ENCODE data around the gene TBC1D22A. TPM values are rescaled to one million over a fixed set of nuclear protein-coding genes. Genes with fewer than 3 reads are reported as not detected.
A peak's percentile ranks its signal among the peaks of the same experiment; 100 is the strongest.

TBC1D22A gene
- total RNA-seq, 1 donor from 2014 or later, result 10.6 TPM

DNA sequence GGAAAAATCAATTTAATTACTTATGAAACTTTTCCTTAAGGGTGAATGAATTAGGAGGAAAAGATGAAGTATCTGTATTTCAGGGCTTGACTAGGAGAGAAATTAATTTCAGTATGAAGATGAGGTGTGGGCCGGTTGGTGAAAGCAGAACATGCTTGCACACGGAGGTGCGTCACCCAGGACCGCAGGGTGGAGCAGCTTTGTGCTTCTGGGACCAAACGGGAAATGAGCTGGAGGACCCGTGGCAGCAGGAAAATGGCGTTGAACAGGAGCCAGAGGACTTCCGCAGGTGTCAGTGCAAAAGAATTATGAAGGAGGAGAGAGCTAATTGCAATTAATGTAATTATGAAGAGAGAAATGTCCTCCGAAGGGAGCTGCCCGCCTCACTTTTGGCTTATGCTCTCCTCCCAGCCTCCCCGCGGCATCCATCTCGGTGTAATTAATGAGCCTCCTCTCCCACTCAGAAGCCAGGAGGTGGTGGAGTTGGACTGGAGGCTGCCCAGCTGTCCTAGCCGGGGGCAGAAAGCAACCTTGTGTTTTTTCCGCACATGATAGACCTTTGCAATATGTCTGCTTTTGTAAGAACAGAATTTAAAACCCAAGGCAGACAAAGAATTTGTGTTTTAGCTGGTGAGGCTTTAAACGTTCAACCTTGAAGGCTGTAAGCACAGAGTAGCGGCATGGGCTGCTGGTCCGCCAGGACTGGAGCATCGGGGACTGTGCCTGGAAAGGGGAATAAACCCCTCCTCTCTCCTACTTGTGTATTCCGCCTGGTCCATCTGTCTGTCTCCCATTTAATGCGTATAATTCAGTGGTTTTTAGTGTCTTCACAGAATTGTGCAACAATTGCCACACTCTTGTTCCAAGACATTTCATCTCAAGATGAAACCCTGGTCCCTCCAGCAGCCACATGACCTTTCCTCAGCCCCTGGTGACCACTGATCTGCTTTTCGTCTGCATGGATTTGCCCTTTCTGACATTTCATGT lies 180.6 kb downstream of the TBC1D22A start:
- H3K27me3 ChIP-seq, result no peaks in the 10 kb centered on the region
- Mint-ChIP-seq H3K4me3 (no peak overlapping the region), H3K27me3 (ENCODE audit: insufficient read depth, low read depth) (peaks cover 3% of the 10 kb centered on the region), H3K36me3 (peaks cover 10% of the 10 kb centered on the region), H3K9me3 (peaks cover 3% of the 10 kb centered on the region), H3K4me1 (peaks cover 15% of the 10 kb centered on the region), H3K27ac (peak overlapping the region; percentile 17)
- DNase-seq (ENCODE audit: low spot score), result no peak
- H3K36me3 ChIP-seq, result no peaks in the 10 kb centered on the region
- no peaks in the 10 kb centered on the region for H3F3A ChIP-seq (ENCODE audit: low read depth)
- no peak overlapping the region for H3K4me3 ChIP-seq
- TF ChIP-seq EZH2phosphoT487 (IDR thresholded peaks at IDR 0.05) (no peak), EZH2 (IDR thresholded peaks at IDR 0.05) (no peak)
- TF ChIP-seq, protein P1, sequence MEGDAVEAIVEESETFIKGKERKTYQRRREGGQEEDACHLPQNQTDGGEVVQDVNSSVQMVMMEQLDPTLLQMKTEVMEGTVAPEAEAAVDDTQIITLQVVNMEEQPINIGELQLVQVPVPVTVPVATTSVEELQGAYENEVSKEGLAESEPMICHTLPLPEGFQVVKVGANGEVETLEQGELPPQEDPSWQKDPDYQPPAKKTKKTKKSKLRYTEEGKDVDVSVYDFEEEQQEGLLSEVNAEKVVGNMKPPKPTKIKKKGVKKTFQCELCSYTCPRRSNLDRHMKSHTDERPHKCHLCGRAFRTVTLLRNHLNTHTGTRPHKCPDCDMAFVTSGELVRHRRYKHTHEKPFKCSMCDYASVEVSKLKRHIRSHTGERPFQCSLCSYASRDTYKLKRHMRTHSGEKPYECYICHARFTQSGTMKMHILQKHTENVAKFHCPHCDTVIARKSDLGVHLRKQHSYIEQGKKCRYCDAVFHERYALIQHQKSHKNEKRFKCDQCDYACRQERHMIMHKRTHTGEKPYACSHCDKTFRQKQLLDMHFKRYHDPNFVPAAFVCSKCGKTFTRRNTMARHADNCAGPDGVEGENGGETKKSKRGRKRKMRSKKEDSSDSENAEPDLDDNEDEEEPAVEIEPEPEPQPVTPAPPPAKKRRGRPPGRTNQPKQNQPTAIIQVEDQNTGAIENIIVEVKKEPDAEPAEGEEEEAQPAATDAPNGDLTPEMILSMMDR (IDR thresholded peaks at IDR 0.05), result no peak
- no peaks in the 10 kb centered on the region for H3K9me3 ChIP-seq (ENCODE audit: low read depth)
- H2AFZ ChIP-seq (replicated peaks), result no peak overlapping the region
- no peaks in the 10 kb centered on the region for H3K79me2 ChIP-seq (ENCODE audit: low read depth)
- H3K4me1 ChIP-seq, result peaks cover 7% of the 10 kb centered on the region
- H3K27ac ChIP-seq, result no peak overlapping the region
- H3K4me2 ChIP-seq, result no peak overlapping the region
- H3K9ac ChIP-seq, result no peak overlapping the region
- H4K20me1 ChIP-seq (ENCODE audit: low read depth), result no peaks in the 10 kb centered on the region

- H3K4me3 Mint-ChIP-seq, result no peak overlapping the region
- no peak for DNase-seq (ENCODE audit: low spot score)
- H3K9ac ChIP-seq, result no peak overlapping the region
Measured at GRCh38 chr22:46945481-46945880, 183.0 kb downstream of the TBC1D22A start.

DNA sequence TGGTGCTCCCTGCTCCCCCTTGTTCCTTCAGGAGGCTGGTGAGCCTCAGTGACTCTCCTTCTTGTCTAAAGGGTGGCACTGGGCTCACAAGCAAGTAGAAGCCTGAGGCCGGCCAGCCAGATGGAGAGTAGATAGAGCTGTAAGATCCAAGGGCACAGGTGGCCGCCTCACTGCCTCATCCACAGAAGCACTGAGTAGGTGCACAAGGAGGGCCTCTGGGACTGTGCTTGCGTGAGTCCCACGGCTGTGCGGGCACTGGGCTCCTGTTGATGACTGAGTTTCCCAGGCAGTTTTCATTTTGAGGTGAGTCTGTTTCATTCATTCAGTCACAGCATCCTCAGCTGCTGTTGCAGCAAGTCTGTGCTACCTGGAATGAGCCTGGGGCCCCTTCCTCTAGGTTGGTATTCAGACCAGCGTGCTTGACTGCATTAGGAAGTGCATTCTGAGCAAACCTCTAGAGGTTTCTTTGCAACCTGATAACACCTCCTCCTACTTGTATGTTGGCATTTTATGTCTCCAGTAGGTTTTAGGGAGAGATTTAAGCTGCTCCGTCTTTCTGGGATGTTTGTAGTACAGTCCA lies 184.0 kb downstream of the TBC1D22A start:
- Histone ChIP-seq H3K4me2 (no peak overlapping the region), H3K9ac (no peak overlapping the region), H3K27ac (no peak overlapping the region), H4K20me1 (ENCODE audit: low read depth) (no peaks in the 10 kb centered on the region), H3K79me2 (ENCODE audit: low read depth) (no peaks in the 10 kb centered on the region), H3K4me1 (peaks cover 10% of the 10 kb centered on the region), H3K36me3 (no peaks in the 10 kb centered on the region), H3K27me3 (no peaks in the 10 kb centered on the region), H3K4me3 (no peak overlapping the region), H3K9me3 (ENCODE audit: low read depth) (no peaks in the 10 kb centered on the region), H2AFZ (replicated peaks) (no peak overlapping the region), H3F3A (ENCODE audit: low read depth) (no peaks in the 10 kb centered on the region)
- Mint-ChIP-seq H3K4me3 (no peak overlapping the region), H3K9me3 (peaks cover 3% of the 10 kb centered on the region), H3K36me3 (peaks cover 22% of the 10 kb centered on the region), H3K4me1 (peaks cover 24% of the 10 kb centered on the region), H3K27me3 (ENCODE audit: insufficient read depth, low read depth) (peaks cover 3% of the 10 kb centered on the region), H3K27ac (peak overlapping the region; percentile 83)
- no peak for DNase-seq (ENCODE audit: low spot score)
- TF ChIP-seq, protein P1 (IDR thresholded peaks at IDR 0.05), result no peak
- no peak for TF ChIP-seq EZH2phosphoT487 (IDR thresholded peaks at IDR 0.05)
- no peak for TF ChIP-seq EZH2 (IDR thresholded peaks at IDR 0.05)

More at GRCh38 chr22:46945481-46945880, 183.0 kb downstream of the TBC1D22A start:
- Histone ChIP-seq H4K20me1 (ENCODE audit: low read depth) (no peaks in the 10 kb centered on the region), H3K4me2 (no peak overlapping the region), H2AFZ (replicated peaks) (no peak overlapping the region), H3K79me2 (ENCODE audit: low read depth) (no peaks in the 10 kb centered on the region), H3K27me3 (no peaks in the 10 kb centered on the region), H3K36me3 (no peaks in the 10 kb centered on the region), H3K9me3 (ENCODE audit: low read depth) (no peaks in the 10 kb centered on the region), H3F3A (ENCODE audit: low read depth) (no peaks in the 10 kb centered on the region), H3K27ac (no peak overlapping the region), H3K4me1 (peaks cover 10% of the 10 kb centered on the region), H3K4me3 (no peak overlapping the region)
- peak overlapping the region; percentile 21 for H3K27ac Mint-ChIP-seq
- peaks cover 20% of the 10 kb centered on the region for H3K36me3 Mint-ChIP-seq
- H3K9me3 Mint-ChIP-seq, result peaks cover 3% of the 10 kb centered on the region
- TF ChIP-seq EZH2phosphoT487 (IDR thresholded peaks at IDR 0.05), result no peak
- TF ChIP-seq, protein P1 (IDR thresholded peaks at IDR 0.05), result no peak
- TF ChIP-seq EZH2 (IDR thresholded peaks at IDR 0.05), result no peak
- peaks cover 3% of the 10 kb centered on the region for H3K27me3 Mint-ChIP-seq (ENCODE audit: insufficient read depth, low read depth)
- peaks cover 24% of the 10 kb centered on the region for H3K4me1 Mint-ChIP-seq

Data from neural progenitor cell (in vitro differentiated cells).